GM12878 (cell line): ENCODE data around the gene NOTCH1. TPM values are rescaled to one million over a fixed set of nuclear protein-coding genes. Genes with fewer than 3 reads are reported as not detected.

Experiments
- CEBPB ChIP-seq, 2 experiments: fragments of 150-350 bp in 1 of 2; IDR thresholded peaks; 2 replicates each; pipeline ENCODE4 v1.6.1; 2012 to 2014; ENCODE audit warnings: low read depth in 2 of 2, low read length in 2 of 2, borderline replicate concordance in 1 of 2, inconsistent platforms in 1 of 2
- CHD4 ChIP-seq: fragments of 200-600 bp; sonication (generic); IDR thresholded peaks from 2 replicates; pipeline ENCODE4 v1.6.1; 2016; ENCODE audit warnings: mild to moderate bottlenecking
- HCFC1 ChIP-seq: fragments of 150-350 bp; IDR thresholded peaks from 2 replicates; pipeline ENCODE4 v1.6.1; 2014; ENCODE audit warnings: low read length
- HDAC6 ChIP-seq: fragments of 200-600 bp; sonication (generic); IDR thresholded peaks from one replicate; pipeline ENCODE4 v1.8.0; 2017; ENCODE audit warnings: antibody characterized with exemption; ENCODE audit not compliant: unreplicated experiment
- JUND ChIP-seq: IDR thresholded peaks from 2 replicates; pipeline ENCODE4 v1.6.1; 2012; ENCODE audit warnings: low read depth, mild to moderate bottlenecking, low read length, improper control_type of control experiment, moderate library complexity
- PAX5 ChIP-seq: IDR thresholded peaks from 2 replicates; pipeline ENCODE4 v1.6.1; 2011; ENCODE audit warnings: low read depth, low read length, borderline replicate concordance
- PML ChIP-seq: IDR thresholded peaks from 2 replicates; pipeline ENCODE4 v1.6.1; 2012; ENCODE audit warnings: low read length, inconsistent platforms
- RBBP5 ChIP-seq: fragments of 200-600 bp; sonication (generic); conservative IDR thresholded peaks from 2 replicates; pipeline ENCODE4 v1.6.1; 2016
- SIN3A ChIP-seq: IDR thresholded peaks from 2 replicates; pipeline ENCODE4 v1.6.1; 2012; ENCODE audit warnings: low read depth, low read length, improper control_type of control experiment
- SP1 ChIP-seq: IDR thresholded peaks from one replicate; pipeline ENCODE4 v1.6.1; 2011; ENCODE audit warnings: low read depth, low read length
- SPI1 ChIP-seq: IDR thresholded peaks from 2 replicates; pipeline ENCODE4 v1.6.1; 2011; ENCODE audit warnings: low read depth, mild to moderate bottlenecking, low read length, moderate library complexity, borderline replicate concordance; ENCODE audit not compliant: insufficient read depth
- STAT1 ChIP-seq: fragments of 450-650 bp; conservative IDR thresholded peaks from 2 replicates; pipeline ENCODE4 v1.6.1; 2014; ENCODE audit warnings: antibody characterized with exemption, mild to moderate bottlenecking
- YY1 ChIP-seq: IDR thresholded peaks from 2 replicates; pipeline ENCODE4 v1.6.1; 2011; ENCODE audit warnings: low read depth, mild to moderate bottlenecking, low read length
- ZNF622 ChIP-seq: fragments of 450-650 bp; IDR thresholded peaks from 2 replicates; pipeline ENCODE4 v1.6.1; 2017; ENCODE audit warnings: mild to moderate bottlenecking, inconsistent platforms
- polyA plus RNA-seq, 11 experiments: library from polyadenylated mRNA; depleted of rRNA in 4 of 11; unstranded in 6 of 11; stranded (reverse) in 5 of 11; fragments of >200 nt; fragmentation: Nextera tagmentation in 4 of 11; fragmentation: Illumina TruSeq in 1 of 11; extraction: Ambion mirVana in 4 of 11; extraction: Trizol in 1 of 11; gene quantifications; 1 replicate in 1 of 11; 2 replicates in 10 of 11; pipeline versions ENCODE4 v1.2.1 to v1.2.3, GENCODE V29; 2011 to 2016; ENCODE audit warnings: inconsistent platforms in 2 of 11, missing spikeins in 2 of 11, low read depth in 1 of 11
- total RNA-seq, 4 experiments: library from RNA; depleted of rRNA in 3 of 4; stranded (reverse); fragments of >200 nt in 3 of 4; fragmentation: Illumina TruSeq in 1 of 4; extraction: Trizol in 1 of 4; gene quantifications; 2 replicates each; pipeline versions ENCODE4 v1.2.1 to v1.2.3, GENCODE V29; 2013 to 2021
- TF ChIP-seq, protein P1 (sequence below): fragments of 450-650 bp; IDR thresholded peaks from 2 replicates; pipeline ENCODE4 v1.6.1; 2017; ENCODE audit warnings: mild to moderate bottlenecking, moderate library complexity
- TF ChIP-seq, protein P2 (sequence below): IDR thresholded peaks from 2 replicates; pipeline ENCODE4 v1.6.1; 2012; ENCODE audit warnings: low read depth, low read length, improper control_type of control experiment
- TF ChIP-seq, protein P3 (sequence below), 3 experiments: IDR thresholded peaks in 2 of 3; conservative IDR thresholded peaks in 1 of 3; 2 replicates each; pipeline ENCODE4 v1.5.1; 2011; ENCODE audit warnings: low read depth in 3 of 3, low read length in 3 of 3, mild to moderate bottlenecking in 3 of 3, control low read depth in 2 of 3, moderate library complexity in 2 of 3, inconsistent platforms in 1 of 3, mixed read lengths in 1 of 3; ENCODE audit not compliant: control insufficient read depth in 2 of 3, insufficient read depth in 1 of 3; ENCODE audit errors: extremely low read depth in 1 of 3
- TF ChIP-seq, protein P4 (sequence below): IDR thresholded peaks from 2 replicates; pipeline ENCODE4 v1.6.1; 2011; ENCODE audit warnings: borderline replicate concordance, low read depth, mild to moderate bottlenecking, moderate library complexity, low read length; ENCODE audit not compliant: insufficient read depth, poor library complexity, severe bottlenecking

NOTCH1 gene
- total and polyA plus RNA-seq, 10 of the 15 experiments (the other 5 are each of a cell fraction or from before 2014, with no cell fraction given): 0.02 to 40.0 (median 3.7) TPM

DNA sequence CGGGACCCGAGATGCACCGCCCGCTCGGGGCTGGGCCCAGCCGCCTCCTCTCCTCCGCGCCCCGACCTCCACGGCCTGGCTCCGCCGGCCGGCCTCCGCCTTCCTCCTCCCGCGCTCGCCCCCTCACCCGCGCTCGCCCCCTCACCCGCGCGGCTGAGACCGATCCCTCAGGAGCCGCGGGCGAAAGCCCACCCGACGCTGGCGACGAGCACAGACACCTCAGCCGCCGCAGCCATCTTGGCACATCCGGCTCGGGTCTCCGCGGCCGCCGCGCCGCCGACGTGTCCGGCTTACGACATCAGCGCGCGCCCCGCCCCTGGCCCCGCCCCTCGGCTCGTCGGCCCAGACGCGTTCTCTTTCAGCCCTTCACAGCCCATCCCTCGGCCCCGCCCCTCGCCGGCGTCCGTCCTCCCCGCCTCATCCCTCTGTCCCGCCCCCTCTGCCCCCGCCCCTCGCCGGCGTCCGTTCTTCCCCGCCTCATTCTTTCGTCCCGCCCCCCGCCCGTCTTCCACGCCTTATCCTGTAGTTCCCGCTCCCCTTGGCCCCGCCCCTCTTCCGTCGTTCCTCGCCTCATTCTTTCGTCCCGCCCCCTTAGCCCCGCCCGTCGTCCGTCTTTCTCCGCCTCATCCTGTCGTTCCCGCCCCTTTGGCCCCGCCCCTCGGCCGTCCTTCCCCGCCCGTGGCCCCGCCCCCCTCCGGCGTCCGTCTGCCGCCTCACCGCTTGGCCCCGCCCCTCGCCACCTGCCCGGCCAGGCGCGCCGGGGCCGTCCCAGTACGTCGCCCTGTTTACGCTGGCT, 62.9 kb downstream of the NOTCH1 start, which contains the start of gene SEC16A (continued):
- TF ChIP-seq, protein P1, sequence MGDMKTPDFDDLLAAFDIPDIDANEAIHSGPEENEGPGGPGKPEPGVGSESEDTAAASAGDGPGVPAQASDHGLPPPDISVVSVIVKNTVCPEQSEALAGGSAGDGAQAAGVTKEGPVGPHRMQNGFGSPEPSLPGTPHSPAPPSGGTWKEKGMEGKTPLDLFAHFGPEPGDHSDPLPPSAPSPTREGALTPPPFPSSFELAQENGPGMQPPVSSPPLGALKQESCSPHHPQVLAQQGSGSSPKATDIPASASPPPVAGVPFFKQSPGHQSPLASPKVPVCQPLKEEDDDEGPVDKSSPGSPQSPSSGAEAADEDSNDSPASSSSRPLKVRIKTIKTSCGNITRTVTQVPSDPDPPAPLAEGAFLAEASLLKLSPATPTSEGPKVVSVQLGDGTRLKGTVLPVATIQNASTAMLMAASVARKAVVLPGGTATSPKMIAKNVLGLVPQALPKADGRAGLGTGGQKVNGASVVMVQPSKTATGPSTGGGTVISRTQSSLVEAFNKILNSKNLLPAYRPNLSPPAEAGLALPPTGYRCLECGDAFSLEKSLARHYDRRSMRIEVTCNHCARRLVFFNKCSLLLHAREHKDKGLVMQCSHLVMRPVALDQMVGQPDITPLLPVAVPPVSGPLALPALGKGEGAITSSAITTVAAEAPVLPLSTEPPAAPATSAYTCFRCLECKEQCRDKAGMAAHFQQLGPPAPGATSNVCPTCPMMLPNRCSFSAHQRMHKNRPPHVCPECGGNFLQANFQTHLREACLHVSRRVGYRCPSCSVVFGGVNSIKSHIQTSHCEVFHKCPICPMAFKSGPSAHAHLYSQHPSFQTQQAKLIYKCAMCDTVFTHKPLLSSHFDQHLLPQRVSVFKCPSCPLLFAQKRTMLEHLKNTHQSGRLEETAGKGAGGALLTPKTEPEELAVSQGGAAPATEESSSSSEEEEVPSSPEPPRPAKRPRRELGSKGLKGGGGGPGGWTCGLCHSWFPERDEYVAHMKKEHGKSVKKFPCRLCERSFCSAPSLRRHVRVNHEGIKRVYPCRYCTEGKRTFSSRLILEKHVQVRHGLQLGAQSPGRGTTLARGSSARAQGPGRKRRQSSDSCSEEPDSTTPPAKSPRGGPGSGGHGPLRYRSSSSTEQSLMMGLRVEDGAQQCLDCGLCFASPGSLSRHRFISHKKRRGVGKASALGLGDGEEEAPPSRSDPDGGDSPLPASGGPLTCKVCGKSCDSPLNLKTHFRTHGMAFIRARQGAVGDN: peak; percentile 61
- peak; percentile 72; the same call in 1 of the 2 replicates for TF ChIP-seq STAT1
- peak; percentile 98 for TF ChIP-seq YY1
- TF ChIP-seq RBBP5: no peak
- TF ChIP-seq CEBPB (IDR thresholded peaks at IDR 0.05; ENCODE audit: borderline replicate concordance in 1 of 2, low read depth in 2 of 2, low read length in 2 of 2): no peak
- TF ChIP-seq, protein P2, sequence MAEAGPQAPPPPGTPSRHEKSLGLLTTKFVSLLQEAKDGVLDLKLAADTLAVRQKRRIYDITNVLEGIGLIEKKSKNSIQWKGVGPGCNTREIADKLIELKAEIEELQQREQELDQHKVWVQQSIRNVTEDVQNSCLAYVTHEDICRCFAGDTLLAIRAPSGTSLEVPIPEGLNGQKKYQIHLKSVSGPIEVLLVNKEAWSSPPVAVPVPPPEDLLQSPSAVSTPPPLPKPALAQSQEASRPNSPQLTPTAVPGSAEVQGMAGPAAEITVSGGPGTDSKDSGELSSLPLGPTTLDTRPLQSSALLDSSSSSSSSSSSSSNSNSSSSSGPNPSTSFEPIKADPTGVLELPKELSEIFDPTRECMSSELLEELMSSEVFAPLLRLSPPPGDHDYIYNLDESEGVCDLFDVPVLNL: no peak
- no peak for TF ChIP-seq PAX5
- TF ChIP-seq HDAC6: no peak
- TF ChIP-seq SIN3A: no peak
- no peak for TF ChIP-seq JUND
- no peak for TF ChIP-seq SPI1
- peak; percentile 67 for TF ChIP-seq HCFC1
- no peak for TF ChIP-seq PML
- TF ChIP-seq CHD4: no peak
- no peak for TF ChIP-seq ZNF622
- TF ChIP-seq, protein P3, sequence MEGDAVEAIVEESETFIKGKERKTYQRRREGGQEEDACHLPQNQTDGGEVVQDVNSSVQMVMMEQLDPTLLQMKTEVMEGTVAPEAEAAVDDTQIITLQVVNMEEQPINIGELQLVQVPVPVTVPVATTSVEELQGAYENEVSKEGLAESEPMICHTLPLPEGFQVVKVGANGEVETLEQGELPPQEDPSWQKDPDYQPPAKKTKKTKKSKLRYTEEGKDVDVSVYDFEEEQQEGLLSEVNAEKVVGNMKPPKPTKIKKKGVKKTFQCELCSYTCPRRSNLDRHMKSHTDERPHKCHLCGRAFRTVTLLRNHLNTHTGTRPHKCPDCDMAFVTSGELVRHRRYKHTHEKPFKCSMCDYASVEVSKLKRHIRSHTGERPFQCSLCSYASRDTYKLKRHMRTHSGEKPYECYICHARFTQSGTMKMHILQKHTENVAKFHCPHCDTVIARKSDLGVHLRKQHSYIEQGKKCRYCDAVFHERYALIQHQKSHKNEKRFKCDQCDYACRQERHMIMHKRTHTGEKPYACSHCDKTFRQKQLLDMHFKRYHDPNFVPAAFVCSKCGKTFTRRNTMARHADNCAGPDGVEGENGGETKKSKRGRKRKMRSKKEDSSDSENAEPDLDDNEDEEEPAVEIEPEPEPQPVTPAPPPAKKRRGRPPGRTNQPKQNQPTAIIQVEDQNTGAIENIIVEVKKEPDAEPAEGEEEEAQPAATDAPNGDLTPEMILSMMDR (IDR thresholded peaks at IDR 0.05 in 2 of 3, conservative IDR thresholded peaks at IDR 0.05 in 1 of 3; ENCODE audit: control insufficient read depth in 2 of 3, extremely low read depth in 1 of 3, insufficient read depth in 1 of 3, low read depth in 3 of 3, low read length in 3 of 3): no peak
- peak; percentile 91 for TF ChIP-seq SP1
- TF ChIP-seq, protein P4, sequence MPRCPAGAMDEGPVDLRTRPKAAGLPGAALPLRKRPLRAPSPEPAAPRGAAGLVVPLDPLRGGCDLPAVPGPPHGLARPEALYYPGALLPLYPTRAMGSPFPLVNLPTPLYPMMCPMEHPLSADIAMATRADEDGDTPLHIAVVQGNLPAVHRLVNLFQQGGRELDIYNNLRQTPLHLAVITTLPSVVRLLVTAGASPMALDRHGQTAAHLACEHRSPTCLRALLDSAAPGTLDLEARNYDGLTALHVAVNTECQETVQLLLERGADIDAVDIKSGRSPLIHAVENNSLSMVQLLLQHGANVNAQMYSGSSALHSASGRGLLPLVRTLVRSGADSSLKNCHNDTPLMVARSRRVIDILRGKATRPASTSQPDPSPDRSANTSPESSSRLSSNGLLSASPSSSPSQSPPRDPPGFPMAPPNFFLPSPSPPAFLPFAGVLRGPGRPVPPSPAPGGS: no peak
